ENCODE results near the gene TNS1. TPM values are rescaled to one million over a fixed set of nuclear protein-coding genes. Genes with fewer than 3 reads are reported as not detected.

Gene TNS1
- total RNA-seq, 1 donor from 2014 or later = 1.6 TPM

- Histone ChIP-seq H3K36me3 (ENCODE audit: control insufficient read depth, insufficient read depth, low read length) (peaks cover 6% of the 10 kb centered on the region), H3K27me3 (ENCODE audit: control insufficient read depth, insufficient read depth, low read length) (no peaks in the 10 kb centered on the region), H3K4me3 (ENCODE audit: low read depth, low read length) (no peak overlapping the region)
- no peak for DNase-seq (ENCODE audit: low read depth)
- no peak for TF ChIP-seq CTCF (IDR thresholded peaks at IDR 0.05; ENCODE audit: insufficient read depth, low read length, severe bottlenecking)
- no peak for FAIRE-seq
These were observed 123.7 kb downstream of the TNS1 start for GRCh38 chr2:217878915-217879590.

- DNase-seq (ENCODE audit: low read depth) (no peak), FAIRE-seq (no peak)
- Histone ChIP-seq H3K27me3 (ENCODE audit: control insufficient read depth, insufficient read depth, low read length) (no peaks in the 10 kb centered on the region), H3K36me3 (ENCODE audit: control insufficient read depth, insufficient read depth, low read length) (peaks cover 6% of the 10 kb centered on the region), H3K4me3 (ENCODE audit: low read depth, low read length) (no peak overlapping the region)
- TF ChIP-seq CTCF (IDR thresholded peaks at IDR 0.05; ENCODE audit: insufficient read depth, low read length, severe bottlenecking) = no peak
These were observed 124.9 kb downstream of the TNS1 start for GRCh38 chr2:217877866-217878265.

GRCh38 chr2:217876253-217876570, 126.6 kb downstream of the TNS1 start:
- H3K27me3 ChIP-seq (ENCODE audit: control insufficient read depth, insufficient read depth, low read length) = no peaks in the 10 kb centered on the region
- no peak for DNase-seq (ENCODE audit: low read depth)
- peaks cover 6% of the 10 kb centered on the region for H3K36me3 ChIP-seq (ENCODE audit: control insufficient read depth, insufficient read depth, low read length)
- no peak overlapping the region for H3K4me3 ChIP-seq (ENCODE audit: low read depth, low read length)
- no peak for FAIRE-seq
- no peak for TF ChIP-seq CTCF (IDR thresholded peaks at IDR 0.05; ENCODE audit: insufficient read depth, low read length, severe bottlenecking)

GRCh38 chr2:217875556-217876252, 127.1 kb downstream of the TNS1 start:
- TF ChIP-seq CTCF (IDR thresholded peaks at IDR 0.05; ENCODE audit: insufficient read depth, low read length, severe bottlenecking) = no peak
- DNase-seq (ENCODE audit: low read depth) = no peak
- no peak overlapping the region for H3K4me3 ChIP-seq (ENCODE audit: low read depth, low read length)
- H3K36me3 ChIP-seq (ENCODE audit: control insufficient read depth, insufficient read depth, low read length) = peaks cover 6% of the 10 kb centered on the region
- H3K27me3 ChIP-seq (ENCODE audit: control insufficient read depth, insufficient read depth, low read length) = no peaks in the 10 kb centered on the region
- FAIRE-seq = no peak

GRCh38 chr2:217875138-217875537, 127.7 kb downstream of the TNS1 start:
- no peak overlapping the region for H3K4me3 ChIP-seq (ENCODE audit: low read depth, low read length)
- DNase-seq (ENCODE audit: low read depth) (no peak), FAIRE-seq (no peak)
- H3K36me3 ChIP-seq (ENCODE audit: control insufficient read depth, insufficient read depth, low read length) = peaks cover 4% of the 10 kb centered on the region
- no peak for TF ChIP-seq CTCF (IDR thresholded peaks at IDR 0.05; ENCODE audit: insufficient read depth, low read length, severe bottlenecking)
- H3K27me3 ChIP-seq (ENCODE audit: control insufficient read depth, insufficient read depth, low read length) = no peaks in the 10 kb centered on the region
